Ascending aorta (tissue), 2 donors: ENCODE measurements around the gene IL1RAP. TPM values are rescaled to one million over a fixed set of nuclear protein-coding genes. Genes with fewer than 3 reads are reported as not detected.

Source experiments
- DNase-seq, 2 donors: peaks; one replicate each; pipeline ENCODE4 v3.0.0-alpha.2; 2019; ENCODE audit warnings: low spot score in 2 of 2
- H3K27ac ChIP-seq, 2 donors: fragments of 200-600 bp; sonication (generic); one replicate each; pipeline ENCODE4 v1.5.1; 2016 to 2017; ENCODE audit warnings: mild to moderate bottlenecking in 1 of 2
- H3K27me3 ChIP-seq: fragments of 200-600 bp; sonication (generic); one replicate; pipeline ENCODE4 v1.5.1; 2017
- H3K36me3 ChIP-seq, 2 donors: fragments of 200-600 bp; sonication (generic); one replicate each; pipeline ENCODE4 v1.5.1; 2016
- H3K4me1 ChIP-seq, 2 donors: fragments of 200-600 bp; sonication (generic); one replicate each; pipeline ENCODE4 v1.5.1; 2016 to 2017; ENCODE audit warnings: mild to moderate bottlenecking in 1 of 2
- H3K4me3 ChIP-seq, 2 donors: fragments of 200-600 bp; sonication (generic); one replicate each; pipeline ENCODE4 v1.5.1; 2016 to 2017; ENCODE audit warnings: mild to moderate bottlenecking in 1 of 2
- H3K9me3 ChIP-seq, 2 donors: fragments of 200-600 bp; sonication (generic); one replicate each; pipeline ENCODE4 v1.5.1; 2016
- CTCF ChIP-seq, 3 experiments: fragments of 200-600 bp in 2 of 3; fragments of 450-650 bp in 1 of 3; sonication (generic) in 2 of 3; IDR thresholded peaks; one replicate each; pipeline ENCODE4 v1.5.1; 2016 to 2019; ENCODE audit warnings: antibody characterized with exemption in 3 of 3, mild to moderate bottlenecking in 1 of 3, moderate library complexity in 1 of 3
- intact Hi-C: fragments of 100-400 bp; cut with DNase I; formaldehyde crosslinking; loops from one replicate; pipeline ENCODE4 v1.15.1; 2023
- total RNA-seq: library from RNA; depleted of rRNA; stranded (reverse); fragments of >200 nt; gene quantifications from one replicate; pipeline ENCODE4 v1.1.0, GENCODE V29; 2016

Gene IL1RAP
- total RNA-seq, 1 donor from 2014 or later: 12.8 TPM

GRCh38 chr3:190619761-190620160 lies 105.9 kb downstream of the IL1RAP start:
- H3K27me3 ChIP-seq: no peaks in the 10 kb centered on the region
- no peak overlapping the region for H3K4me3 ChIP-seq
- TF ChIP-seq CTCF (IDR thresholded peaks at IDR 0.05): no peak
- H3K9me3 ChIP-seq: no peaks in the 10 kb centered on the region
- DNase-seq: no peak
- no peak overlapping the region for H3K27ac ChIP-seq
- no peaks in the 10 kb centered on the region for H3K4me1 ChIP-seq
- intact Hi-C loops: no loop called here
- no peaks in the 10 kb centered on the region for H3K36me3 ChIP-seq

GRCh38 chr3:190620886-190621608 lies 107.2 kb downstream of the IL1RAP start:
- TF ChIP-seq CTCF (IDR thresholded peaks at IDR 0.05): no peak
- no peak for DNase-seq
- Histone ChIP-seq H3K36me3 (no peaks in the 10 kb centered on the region), H3K27ac (no peak overlapping the region), H3K4me3 (no peak overlapping the region), H3K4me1 (no peaks in the 10 kb centered on the region), H3K27me3 (no peaks in the 10 kb centered on the region), H3K9me3 (no peaks in the 10 kb centered on the region)
- intact Hi-C loops: no loop called here

- Histone ChIP-seq H3K9me3 (no peaks in the 10 kb centered on the region), H3K27me3 (no peaks in the 10 kb centered on the region), H3K27ac (no peak overlapping the region), H3K4me3 (no peak overlapping the region), H3K4me1 (no peaks in the 10 kb centered on the region), H3K36me3 (no peaks in the 10 kb centered on the region)
- no peak for TF ChIP-seq CTCF (IDR thresholded peaks at IDR 0.05)
- intact Hi-C loops: no loop called here
- no peak for DNase-seq
These were observed 108.0 kb downstream of the IL1RAP start for GRCh38 chr3:190621927-190622326.

GRCh38 chr3:190624282-190624681 lies 110.4 kb downstream of the IL1RAP start:
- H3K36me3 ChIP-seq: no peaks in the 10 kb centered on the region
- H3K27ac ChIP-seq: no peak overlapping the region
- intact Hi-C loops: no loop called here
- no peaks in the 10 kb centered on the region for H3K9me3 ChIP-seq
- H3K27me3 ChIP-seq: no peaks in the 10 kb centered on the region
- no peak for TF ChIP-seq CTCF (IDR thresholded peaks at IDR 0.05)
- DNase-seq: no peak
- no peaks in the 10 kb centered on the region for H3K4me1 ChIP-seq
- H3K4me3 ChIP-seq: no peak overlapping the region

- H3K27me3 ChIP-seq: no peaks in the 10 kb centered on the region
- no peak for TF ChIP-seq CTCF (IDR thresholded peaks at IDR 0.05)
- no peaks in the 10 kb centered on the region for H3K9me3 ChIP-seq
- H3K4me3 ChIP-seq: no peak overlapping the region
- H3K27ac ChIP-seq: no peak overlapping the region
- intact Hi-C loops: no loop called here
- no peak for DNase-seq
- H3K36me3 ChIP-seq: no peaks in the 10 kb centered on the region
- H3K4me1 ChIP-seq: no peaks in the 10 kb centered on the region
These were observed 113.2 kb downstream of the IL1RAP start for GRCh38 chr3:190626951-190627620.
